SU-DHL-6 (cell line): Measurements from ENCODE around the gene PPIG.
"Not testable (repeated sequence)": the region's sequence is repeated elsewhere in the genome, so short reads cannot be mapped to it uniquely, and the experiment has no call there.

ENCODE experiments used
- H2AFZ ChIP-seq: fragments of 200-600 bp; sonication (generic); 2 replicates; pipeline ENCODE4 v1.6.1; 2014; ENCODE audit warnings: low read depth, mild to moderate bottlenecking, moderate library complexity, mixed read lengths, antibody characterized with exemption, low read length; ENCODE audit not compliant: severe bottlenecking
- H3F3A ChIP-seq: fragments of 200-600 bp; shearing (Covaris generic); 2 replicates; pipeline ENCODE4 v1.6.0; 2016; ENCODE audit warnings: antibody characterized with exemption, mild to moderate bottlenecking; ENCODE audit not compliant: insufficient read depth
- H3K27ac ChIP-seq: fragments of 200-600 bp; sonication (generic); 2 replicates; pipeline ENCODE4 v1.5.1; 2016; ENCODE audit warnings: low read depth, mild to moderate bottlenecking, low read length, moderate library complexity, mixed read lengths
- H3K27me3 ChIP-seq: fragments of 200-600 bp; sonication (generic), shearing (Covaris generic); 2 replicates; pipeline ENCODE4 v1.6.0; 2014; ENCODE audit warnings: mild to moderate bottlenecking, low read length
- H3K36me3 ChIP-seq: fragments of 200-600 bp; sonication (generic); 2 replicates; pipeline ENCODE4 v1.6.1; 2014; ENCODE audit warnings: mild to moderate bottlenecking, low read length, mixed read lengths
- H3K4me2 ChIP-seq: fragments of 300-600, 200-600 bp; shearing (Covaris generic), sonication (generic); 2 replicates; pipeline ENCODE4 v1.6.0; 2014; ENCODE audit warnings: low read length, low read depth, mild to moderate bottlenecking; ENCODE audit not compliant: poor library complexity, severe bottlenecking
- H3K4me3 ChIP-seq: fragments of 200-600 bp; sonication (generic); 2 replicates; pipeline ENCODE4 v1.5.1; 2014; ENCODE audit warnings: antibody characterized with exemption, low read length, mild to moderate bottlenecking, mixed read lengths; ENCODE audit not compliant: insufficient read depth, poor library complexity, severe bottlenecking
- H3K79me2 ChIP-seq: fragments of 200-600 bp; sonication (generic); 2 replicates; pipeline ENCODE4 v1.6.1; 2014; ENCODE audit warnings: mild to moderate bottlenecking, low read length, moderate library complexity; ENCODE audit not compliant: insufficient read depth
- H3K9ac ChIP-seq: fragments of 200-600 bp; sonication (generic); 2 replicates; pipeline ENCODE4 v1.7.0; 2014; ENCODE audit warnings: mild to moderate bottlenecking, low read length
- H3K9me2 ChIP-seq: fragments of 200-600 bp; sonication (generic); replicated peaks from 2 replicates; pipeline ENCODE4 v1.6.1; 2014; ENCODE audit warnings: low read length; ENCODE audit not compliant: insufficient read depth
- H3K9me3 ChIP-seq: fragments of 200-600 bp; sonication (generic); 2 replicates; pipeline ENCODE4 v1.6.1; 2014; ENCODE audit warnings: low read length, mixed read lengths; ENCODE audit not compliant: insufficient read depth
- H4K20me1 ChIP-seq: fragments of 200-600 bp; sonication (generic); 2 replicates; pipeline ENCODE4 v1.6.1; 2014; ENCODE audit warnings: low read depth, mild to moderate bottlenecking, antibody characterized with exemption, low read length, moderate library complexity, mixed read lengths
- EZH2phosphoT487 ChIP-seq: fragments of 200-600 bp; sonication (generic), shearing (Covaris generic); conservative IDR thresholded peaks from 2 replicates; pipeline ENCODE4 v1.6.1; 2018; ENCODE audit warnings: mild to moderate bottlenecking, antibody characterized with exemption, low read length, moderate library complexity, mixed read lengths
- TF ChIP-seq, protein P1 (sequence below): fragments of 200-600 bp; sonication (generic); IDR thresholded peaks from one replicate; pipeline ENCODE4 v1.5.1; 2017; ENCODE audit warnings: antibody characterized with exemption, mild to moderate bottlenecking, low read length, moderate library complexity; ENCODE audit not compliant: insufficient read depth, poor library complexity, severe bottlenecking

The PPIG gene

GRCh38 chr2:169546756-169547155, 37.4 kb upstream of the PPIG start:
- TF ChIP-seq, protein P1, sequence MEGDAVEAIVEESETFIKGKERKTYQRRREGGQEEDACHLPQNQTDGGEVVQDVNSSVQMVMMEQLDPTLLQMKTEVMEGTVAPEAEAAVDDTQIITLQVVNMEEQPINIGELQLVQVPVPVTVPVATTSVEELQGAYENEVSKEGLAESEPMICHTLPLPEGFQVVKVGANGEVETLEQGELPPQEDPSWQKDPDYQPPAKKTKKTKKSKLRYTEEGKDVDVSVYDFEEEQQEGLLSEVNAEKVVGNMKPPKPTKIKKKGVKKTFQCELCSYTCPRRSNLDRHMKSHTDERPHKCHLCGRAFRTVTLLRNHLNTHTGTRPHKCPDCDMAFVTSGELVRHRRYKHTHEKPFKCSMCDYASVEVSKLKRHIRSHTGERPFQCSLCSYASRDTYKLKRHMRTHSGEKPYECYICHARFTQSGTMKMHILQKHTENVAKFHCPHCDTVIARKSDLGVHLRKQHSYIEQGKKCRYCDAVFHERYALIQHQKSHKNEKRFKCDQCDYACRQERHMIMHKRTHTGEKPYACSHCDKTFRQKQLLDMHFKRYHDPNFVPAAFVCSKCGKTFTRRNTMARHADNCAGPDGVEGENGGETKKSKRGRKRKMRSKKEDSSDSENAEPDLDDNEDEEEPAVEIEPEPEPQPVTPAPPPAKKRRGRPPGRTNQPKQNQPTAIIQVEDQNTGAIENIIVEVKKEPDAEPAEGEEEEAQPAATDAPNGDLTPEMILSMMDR = no peak
- TF ChIP-seq EZH2phosphoT487 = no peak
- Histone ChIP-seq H3K27ac (no peak overlapping the region), H3K79me2 (no peaks in the 10 kb centered on the region), H3F3A (no peaks in the 10 kb centered on the region), H3K9me2 (no peaks in the 10 kb centered on the region), H2AFZ (no peak overlapping the region), H3K27me3 (no peaks in the 10 kb centered on the region), H4K20me1 (no peaks in the 10 kb centered on the region), H3K4me3 (no peak overlapping the region), H3K9me3 (no peaks in the 10 kb centered on the region), H3K36me3 (peaks cover 15% of the 10 kb centered on the region; the same call in 1 of the 2 replicates), H3K4me2 (no peak overlapping the region), H3K9ac (no peak overlapping the region)

GRCh38 chr2:169561364-169561763, 22.8 kb upstream of the PPIG start:
- H3K27ac ChIP-seq = no peak overlapping the region
- no peak overlapping the region for H3K4me3 ChIP-seq
- no peaks in the 10 kb centered on the region for H3K9me3 ChIP-seq
- no peaks in the 10 kb centered on the region for H3K9me2 ChIP-seq
- no peak overlapping the region for H2AFZ ChIP-seq
- H3K79me2 ChIP-seq = no peaks in the 10 kb centered on the region
- H3K9ac ChIP-seq = no peak overlapping the region
- H3F3A ChIP-seq = 0 out of 2 replicates have a peak, but pooled peaks cover 3% of the 10 kb centered on the region
- H3K4me2 ChIP-seq = no peak overlapping the region
- no peaks in the 10 kb centered on the region for H4K20me1 ChIP-seq
- H3K27me3 ChIP-seq = no peaks in the 10 kb centered on the region
- no peak for TF ChIP-seq EZH2phosphoT487
- TF ChIP-seq, protein P1 = no peak
- peaks cover 3% of the 10 kb centered on the region; the same call in 1 of the 2 replicates for H3K36me3 ChIP-seq

DNA sequence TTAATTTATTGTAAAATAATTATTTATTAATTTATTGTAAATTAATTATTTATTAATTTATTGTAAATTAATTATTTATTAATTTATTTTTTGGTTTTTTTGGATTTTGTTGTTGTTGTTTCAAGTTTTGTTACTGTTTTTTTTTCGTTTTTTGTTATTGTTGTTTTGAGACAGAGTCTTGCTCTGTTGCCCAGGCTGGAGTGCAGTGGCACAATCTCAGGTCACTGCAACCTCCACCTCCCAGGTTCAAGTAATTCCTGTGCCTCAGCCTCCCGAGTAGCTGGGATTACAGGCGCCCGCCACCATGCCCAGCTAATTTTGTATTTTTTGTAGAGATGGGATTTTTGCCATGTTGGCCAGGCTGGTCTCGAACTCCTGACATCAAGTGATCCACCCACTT, 22.1 kb upstream of the PPIG start:
- H3K4me3 ChIP-seq, H4K20me1 ChIP-seq, H3F3A ChIP-seq, H3K9ac ChIP-seq, H2AFZ ChIP-seq, H3K9me3 ChIP-seq, H3K9me2 ChIP-seq, H3K27ac ChIP-seq, H3K79me2 ChIP-seq, H3K4me2 ChIP-seq, H3K36me3 ChIP-seq, H3K27me3 ChIP-seq: not testable (repeated sequence)

GRCh38 chr2:169562519-169562918, 21.6 kb upstream of the PPIG start:
- TF ChIP-seq, protein P1 = no peak
- TF ChIP-seq EZH2phosphoT487 = no peak
- Histone ChIP-seq H3K27ac (no peak overlapping the region), H3K79me2 (no peaks in the 10 kb centered on the region), H3K27me3 (no peaks in the 10 kb centered on the region), H4K20me1 (no peaks in the 10 kb centered on the region), H3K9ac (no peak overlapping the region), H2AFZ (no peak overlapping the region), H3K4me3 (no peak overlapping the region), H3K9me2 (no peaks in the 10 kb centered on the region), H3F3A (0 out of 2 replicates have a peak, but pooled peaks cover 4% of the 10 kb centered on the region), H3K9me3 (no peaks in the 10 kb centered on the region), H3K36me3 (peaks cover 6% of the 10 kb centered on the region; the same call in 1 of the 2 replicates), H3K4me2 (no peak overlapping the region)
